ENCODE data around the gene MTMR10. TPM values are rescaled to one million over a fixed set of nuclear protein-coding genes. Genes with fewer than 3 reads are reported as not detected.

MTMR10 gene
- total RNA-seq, 1 donor from 2014 or later = 29.2 TPM

GRCh38 chr15:30901889-30902288 lies 89.5 kb downstream of the MTMR10 start:
- H3K36me3 ChIP-seq = no peaks in the 10 kb centered on the region
- H3K4me1 ChIP-seq = peaks cover 26% of the 10 kb centered on the region
- H3K27ac ChIP-seq = no peak overlapping the region
- no peak for DNase-seq (ENCODE audit: extremely low spot score in 2 of 2)
- no peaks in the 10 kb centered on the region for H3K9me3 ChIP-seq
- no peaks in the 10 kb centered on the region for H3K27me3 ChIP-seq
- intact Hi-C loops (cut with DNase I) = no loop called here
- no peak for TF ChIP-seq CTCF (IDR thresholded peaks at IDR 0.05)
- no peak for TF ChIP-seq POLR2AphosphoS5 (IDR thresholded peaks at IDR 0.05; ENCODE audit: insufficient read depth in 1 of 2, low read depth in 1 of 2)
- TF ChIP-seq POLR2A (IDR thresholded peaks at IDR 0.05) = no peak
- H3K4me3 ChIP-seq = no peak overlapping the region

DNA sequence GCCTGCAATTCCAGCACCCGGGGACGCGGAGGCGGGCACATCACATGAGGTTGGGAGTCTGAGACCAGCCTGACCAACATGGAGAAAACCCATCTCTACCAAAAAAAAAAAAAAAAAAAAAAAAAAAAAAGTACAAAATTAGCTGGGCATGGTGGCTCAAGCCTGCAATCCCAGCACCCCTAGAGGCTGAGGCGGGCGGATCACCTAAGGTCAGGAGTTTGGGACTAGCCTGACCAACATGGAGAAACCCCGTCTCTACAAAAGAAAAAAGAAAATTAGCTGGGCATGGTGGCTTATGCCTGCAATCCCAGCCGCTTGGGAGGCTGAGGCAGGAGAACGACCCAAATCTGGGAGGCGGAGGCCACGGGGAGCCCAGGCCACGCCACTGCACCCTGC lies 95.2 kb downstream of the MTMR10 start:
- intact Hi-C loops (cut with DNase I) = no loop called here
- no peak for DNase-seq (ENCODE audit: extremely low spot score in 2 of 2)
- Histone ChIP-seq H3K27me3 (no peaks in the 10 kb centered on the region), H3K4me1 (no peaks in the 10 kb centered on the region), H3K4me3 (no peak overlapping the region), H3K36me3 (no peaks in the 10 kb centered on the region), H3K27ac (no peak overlapping the region), H3K9me3 (no peaks in the 10 kb centered on the region)
- TF ChIP-seq POLR2AphosphoS5 (IDR thresholded peaks at IDR 0.05; ENCODE audit: insufficient read depth in 1 of 2, low read depth in 1 of 2) (no peak), POLR2A (IDR thresholded peaks at IDR 0.05) (no peak), CTCF (IDR thresholded peaks at IDR 0.05) (no peak)

GRCh38 chr15:30895461-30896210 lies 95.8 kb downstream of the MTMR10 start:
- intact Hi-C loops (cut with DNase I) = no loop called here
- no peaks in the 10 kb centered on the region for H3K9me3 ChIP-seq
- no peaks in the 10 kb centered on the region for H3K4me1 ChIP-seq
- DNase-seq (ENCODE audit: extremely low spot score in 2 of 2) = no peak
- H3K27me3 ChIP-seq = no peaks in the 10 kb centered on the region
- TF ChIP-seq POLR2AphosphoS5 (IDR thresholded peaks at IDR 0.05; ENCODE audit: insufficient read depth in 1 of 2, low read depth in 1 of 2) (no peak), POLR2A (IDR thresholded peaks at IDR 0.05) (no peak), CTCF (IDR thresholded peaks at IDR 0.05) (no peak)
- no peak overlapping the region for H3K4me3 ChIP-seq
- no peaks in the 10 kb centered on the region for H3K36me3 ChIP-seq
- no peak overlapping the region for H3K27ac ChIP-seq

GRCh38 chr15:30889196-30889595 lies 102.2 kb downstream of the MTMR10 start:
- no peak overlapping the region for H3K27ac ChIP-seq
- no peaks in the 10 kb centered on the region for H3K4me1 ChIP-seq
- H3K27me3 ChIP-seq = no peaks in the 10 kb centered on the region
- intact Hi-C loops (cut with DNase I) = no loop called here
- H3K9me3 ChIP-seq = no peaks in the 10 kb centered on the region
- no peak for DNase-seq (ENCODE audit: extremely low spot score in 2 of 2)
- H3K36me3 ChIP-seq = no peaks in the 10 kb centered on the region
- TF ChIP-seq CTCF (IDR thresholded peaks at IDR 0.05) (no peak), POLR2A (IDR thresholded peaks at IDR 0.05) (no peak)
- no peak overlapping the region for H3K4me3 ChIP-seq

Small RNA genes within 50 kb of the gene (small RNA-seq; reads per million reads assigned to genes)
- not detected for gene RNU6-466P

Other genes starting within 250 kb of the MTMR10 start
- gene FAN1, start 87.7 kb downstream of the MTMR10 start, total RNA-seq = 16.9 TPM
- not detected for gene TRPM1, start 110.1 kb upstream of the MTMR10 start, total RNA-seq

All from vagina (tissue), 2 donors.